K562 (cell line): ENCODE results near the gene DIP2A. TPM values are rescaled to one million over a fixed set of nuclear protein-coding genes. Genes with fewer than 3 reads are reported as not detected.

ENCODE experiments used
- EGR1 ChIP-seq: fragments of 450-650 bp; conservative IDR thresholded peaks from 2 replicates; pipeline ENCODE4 v1.6.1; 2017; ENCODE audit warnings: mild to moderate bottlenecking
- HDAC1 ChIP-seq, 2 experiments: fragments of 450-650 bp; IDR thresholded peaks; 2 replicates each; pipeline ENCODE4 v1.6.1; 2016 to 2017; ENCODE audit warnings: inconsistent platforms in 1 of 2, mild to moderate bottlenecking in 1 of 2, moderate library complexity in 1 of 2
- HNRNPUL1 ChIP-seq: fragments of 200-400 bp; formaldehyde crosslinking; IDR thresholded peaks from 2 replicates; pipeline ENCODE4 v1.6.1; 2017; ENCODE audit warnings: low read length
- KLF10 ChIP-seq: fragments of 250-450 bp; sonication (Bioruptor Pico); IDR thresholded peaks from 2 replicates; pipeline ENCODE4 v1.6.1; 2021; ENCODE audit warnings: matching md5 sums
- MBD2 ChIP-seq: sonication (generic); IDR thresholded peaks from 2 replicates; pipeline ENCODE4 v1.6.1; 2016; ENCODE audit warnings: low read depth, borderline replicate concordance
- NCOA1 ChIP-seq: fragments of 450-650 bp; IDR thresholded peaks from 2 replicates; pipeline ENCODE4 v1.6.1; 2016; ENCODE audit warnings: low read depth
- PPARD ChIP-seq: fragments of 250-450 bp; sonication (Bioruptor Pico); IDR thresholded peaks from 2 replicates; pipeline ENCODE4 v1.8.0; 2022; ENCODE audit warnings: inconsistent platforms, mild to moderate bottlenecking, moderate library complexity
- RFX7 ChIP-seq: fragments of 250-450 bp; sonication (Bioruptor Pico); IDR thresholded peaks from 2 replicates; pipeline ENCODE4 v1.5.1; 2021; ENCODE audit warnings: mild to moderate bottlenecking
- SIX5 ChIP-seq, 2 experiments: IDR thresholded peaks; 2 replicates each; pipeline ENCODE4 v1.6.1; 2011; ENCODE audit warnings: low read length in 2 of 2, borderline replicate concordance in 1 of 2, low read depth in 1 of 2, mild to moderate bottlenecking in 1 of 2, moderate library complexity in 1 of 2; ENCODE audit not compliant: insufficient read depth in 1 of 2
- ZBTB7A ChIP-seq: IDR thresholded peaks from 2 replicates; pipeline ENCODE4 v1.6.1; 2011; ENCODE audit warnings: low read depth, mild to moderate bottlenecking, low read length, moderate library complexity, borderline replicate concordance; ENCODE audit not compliant: control insufficient read depth
- ZNF263 ChIP-seq: sonication (generic); formaldehyde crosslinking; IDR thresholded peaks from 2 replicates; pipeline ENCODE4 v1.8.0; 2022; ENCODE audit warnings: mild to moderate bottlenecking, missing genetic modification reagents, borderline replicate concordance
- ZNF282 ChIP-seq: sonication (generic); formaldehyde crosslinking; IDR thresholded peaks from 2 replicates; pipeline ENCODE4 v1.8.1; 2023; ENCODE audit warnings: missing genetic modification reagents
- ZNF3 ChIP-seq: fragments of 250-450 bp; sonication (Bioruptor Pico); IDR thresholded peaks from 2 replicates; pipeline ENCODE4 v1.5.0; 2021; ENCODE audit warnings: mild to moderate bottlenecking, moderate library complexity
- polyA plus RNA-seq, 8 experiments: library from polyadenylated mRNA; depleted of rRNA in 4 of 8; stranded (reverse) in 5 of 8; unstranded in 3 of 8; fragments of >200 nt; fragmentation: Nextera tagmentation in 2 of 8; fragmentation: Illumina TruSeq in 1 of 8; extraction: Ambion mirVana in 2 of 8; extraction: Trizol in 1 of 8; gene quantifications; 2 replicates each; pipeline versions ENCODE4 v1.2.1 to v1.2.3, GENCODE V29; 2011 to 2014; ENCODE audit warnings: inconsistent platforms in 1 of 8, missing spikeins in 1 of 8
- total RNA-seq, 7 experiments: library from RNA; depleted of rRNA in 6 of 7; stranded (reverse); fragments of >200 nt in 6 of 7; fragmentation: Illumina TruSeq in 2 of 7; extraction: Trizol in 2 of 7; gene quantifications; 2 replicates each; pipeline versions ENCODE4 v1.2.1 to v1.2.3, GENCODE V29; 2011 to 2021; ENCODE audit warnings: low replicate concordance in 1 of 7
- TF ChIP-seq, protein P1 (sequence below), 2 experiments: fragments of 450-650 bp in 1 of 2; IDR thresholded peaks; 2 replicates each; pipeline ENCODE4 v1.6.1; 2011 to 2017; ENCODE audit warnings: low read depth in 2 of 2, antibody characterized with exemption in 1 of 2, borderline replicate concordance in 1 of 2, low read length in 1 of 2, mild to moderate bottlenecking in 1 of 2, mixed read lengths in 1 of 2; ENCODE audit not compliant: control insufficient read depth in 1 of 2
- TF ChIP-seq, protein P2 (sequence below), 2 experiments: fragments of 150-350 bp in 1 of 2; IDR thresholded peaks; 2 replicates each; pipeline ENCODE4 v1.6.1; 2012 to 2016; ENCODE audit warnings: low read depth in 2 of 2, low read length in 2 of 2, mild to moderate bottlenecking in 1 of 2, moderate library complexity in 1 of 2
- TF ChIP-seq, protein P3 (sequence below), 2 experiments: fragments of 450-650 bp; conservative IDR thresholded peaks; 2 replicates each; pipeline ENCODE4 v1.6.1; 2017; ENCODE audit warnings: mild to moderate bottlenecking in 2 of 2, moderate library complexity in 2 of 2
- TF ChIP-seq, protein P4 (sequence below): fragments of 450-650 bp; formaldehyde crosslinking; IDR thresholded peaks from 2 replicates; pipeline ENCODE4 v1.4.0; 2022; ENCODE audit warnings: missing genetic modification characterization
- TF ChIP-seq, protein P5 (sequence below): sonication (generic); formaldehyde crosslinking; IDR thresholded peaks from 2 replicates; pipeline ENCODE4 v1.8.1; 2023; ENCODE audit warnings: mild to moderate bottlenecking, missing genetic modification reagents, moderate library complexity

DIP2A gene
- total and polyA plus RNA-seq, 9 of the 15 experiments (the other 6 are each of a cell fraction or from before 2014, with no cell fraction given): 4.3 to 34.5 (median 20.3) TPM

DNA sequence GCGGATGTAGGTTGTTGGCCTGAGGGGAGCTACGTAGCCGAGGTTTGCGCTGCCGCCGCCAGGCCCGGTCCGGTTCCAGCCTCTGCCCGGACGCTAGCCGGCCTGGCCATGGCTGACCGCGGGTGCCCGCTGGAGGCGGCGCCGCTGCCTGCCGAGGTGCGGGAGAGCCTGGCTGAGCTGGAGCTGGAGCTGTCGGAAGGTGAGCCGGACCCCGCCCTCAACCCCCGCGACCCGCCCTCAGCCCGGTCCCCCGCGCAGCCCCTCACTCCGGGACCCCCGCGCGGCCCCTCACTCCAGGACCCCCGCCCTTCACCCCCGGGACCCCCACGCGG is 299 bp downstream of the DIP2A start (continued):
- TF ChIP-seq SIX5 (IDR thresholded peaks at IDR 0.05; ENCODE audit: borderline replicate concordance in 1 of 2, insufficient read depth in 1 of 2, low read depth in 1 of 2, low read length in 2 of 2) (no peak), PPARD (CRISPR knock-in tag) (no peak), EGR1 (no peak), KLF10 (no peak), RFX7 (CRISPR knock-in tag) (no peak), ZNF263 (CRISPR knock-in tag) (no peak), NCOA1 (no peak), HNRNPUL1 (no peak), HDAC1 (IDR thresholded peaks at IDR 0.05) (peak in 1 of 2 experiments; percentile 38; a peak in 2 of 4 replicates), MBD2 (no peak), ZNF3 (CRISPR knock-in tag) (no peak), ZNF282 (CRISPR knock-in tag) (no peak), ZBTB7A (0 out of 2 replicates have a peak, but pooled peaks have one; percentile 82)
- TF ChIP-seq, protein P1, sequence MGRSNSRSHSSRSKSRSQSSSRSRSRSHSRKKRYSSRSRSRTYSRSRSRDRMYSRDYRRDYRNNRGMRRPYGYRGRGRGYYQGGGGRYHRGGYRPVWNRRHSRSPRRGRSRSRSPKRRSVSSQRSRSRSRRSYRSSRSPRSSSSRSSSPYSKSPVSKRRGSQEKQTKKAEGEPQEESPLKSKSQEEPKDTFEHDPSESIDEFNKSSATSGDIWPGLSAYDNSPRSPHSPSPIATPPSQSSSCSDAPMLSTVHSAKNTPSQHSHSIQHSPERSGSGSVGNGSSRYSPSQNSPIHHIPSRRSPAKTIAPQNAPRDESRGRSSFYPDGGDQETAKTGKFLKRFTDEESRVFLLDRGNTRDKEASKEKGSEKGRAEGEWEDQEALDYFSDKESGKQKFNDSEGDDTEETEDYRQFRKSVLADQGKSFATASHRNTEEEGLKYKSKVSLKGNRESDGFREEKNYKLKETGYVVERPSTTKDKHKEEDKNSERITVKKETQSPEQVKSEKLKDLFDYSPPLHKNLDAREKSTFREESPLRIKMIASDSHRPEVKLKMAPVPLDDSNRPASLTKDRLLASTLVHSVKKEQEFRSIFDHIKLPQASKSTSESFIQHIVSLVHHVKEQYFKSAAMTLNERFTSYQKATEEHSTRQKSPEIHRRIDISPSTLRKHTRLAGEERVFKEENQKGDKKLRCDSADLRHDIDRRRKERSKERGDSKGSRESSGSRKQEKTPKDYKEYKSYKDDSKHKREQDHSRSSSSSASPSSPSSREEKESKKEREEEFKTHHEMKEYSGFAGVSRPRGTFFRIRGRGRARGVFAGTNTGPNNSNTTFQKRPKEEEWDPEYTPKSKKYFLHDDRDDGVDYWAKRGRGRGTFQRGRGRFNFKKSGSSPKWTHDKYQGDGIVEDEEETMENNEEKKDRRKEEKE (IDR thresholded peaks at IDR 0.05; ENCODE audit: borderline replicate concordance in 1 of 2, control insufficient read depth in 1 of 2, low read depth in 2 of 2, low read length in 1 of 2): no peak
- TF ChIP-seq, protein P2, sequence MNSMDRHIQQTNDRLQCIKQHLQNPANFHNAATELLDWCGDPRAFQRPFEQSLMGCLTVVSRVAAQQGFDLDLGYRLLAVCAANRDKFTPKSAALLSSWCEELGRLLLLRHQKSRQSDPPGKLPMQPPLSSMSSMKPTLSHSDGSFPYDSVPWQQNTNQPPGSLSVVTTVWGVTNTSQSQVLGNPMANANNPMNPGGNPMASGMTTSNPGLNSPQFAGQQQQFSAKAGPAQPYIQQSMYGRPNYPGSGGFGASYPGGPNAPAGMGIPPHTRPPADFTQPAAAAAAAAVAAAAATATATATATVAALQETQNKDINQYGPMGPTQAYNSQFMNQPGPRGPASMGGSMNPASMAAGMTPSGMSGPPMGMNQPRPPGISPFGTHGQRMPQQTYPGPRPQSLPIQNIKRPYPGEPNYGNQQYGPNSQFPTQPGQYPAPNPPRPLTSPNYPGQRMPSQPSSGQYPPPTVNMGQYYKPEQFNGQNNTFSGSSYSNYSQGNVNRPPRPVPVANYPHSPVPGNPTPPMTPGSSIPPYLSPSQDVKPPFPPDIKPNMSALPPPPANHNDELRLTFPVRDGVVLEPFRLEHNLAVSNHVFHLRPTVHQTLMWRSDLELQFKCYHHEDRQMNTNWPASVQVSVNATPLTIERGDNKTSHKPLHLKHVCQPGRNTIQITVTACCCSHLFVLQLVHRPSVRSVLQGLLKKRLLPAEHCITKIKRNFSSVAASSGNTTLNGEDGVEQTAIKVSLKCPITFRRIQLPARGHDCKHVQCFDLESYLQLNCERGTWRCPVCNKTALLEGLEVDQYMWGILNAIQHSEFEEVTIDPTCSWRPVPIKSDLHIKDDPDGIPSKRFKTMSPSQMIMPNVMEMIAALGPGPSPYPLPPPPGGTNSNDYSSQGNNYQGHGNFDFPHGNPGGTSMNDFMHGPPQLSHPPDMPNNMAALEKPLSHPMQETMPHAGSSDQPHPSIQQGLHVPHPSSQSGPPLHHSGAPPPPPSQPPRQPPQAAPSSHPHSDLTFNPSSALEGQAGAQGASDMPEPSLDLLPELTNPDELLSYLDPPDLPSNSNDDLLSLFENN (IDR thresholded peaks at IDR 0.05; ENCODE audit: low read depth in 2 of 2, low read length in 2 of 2): no peak
- TF ChIP-seq, protein P3, sequence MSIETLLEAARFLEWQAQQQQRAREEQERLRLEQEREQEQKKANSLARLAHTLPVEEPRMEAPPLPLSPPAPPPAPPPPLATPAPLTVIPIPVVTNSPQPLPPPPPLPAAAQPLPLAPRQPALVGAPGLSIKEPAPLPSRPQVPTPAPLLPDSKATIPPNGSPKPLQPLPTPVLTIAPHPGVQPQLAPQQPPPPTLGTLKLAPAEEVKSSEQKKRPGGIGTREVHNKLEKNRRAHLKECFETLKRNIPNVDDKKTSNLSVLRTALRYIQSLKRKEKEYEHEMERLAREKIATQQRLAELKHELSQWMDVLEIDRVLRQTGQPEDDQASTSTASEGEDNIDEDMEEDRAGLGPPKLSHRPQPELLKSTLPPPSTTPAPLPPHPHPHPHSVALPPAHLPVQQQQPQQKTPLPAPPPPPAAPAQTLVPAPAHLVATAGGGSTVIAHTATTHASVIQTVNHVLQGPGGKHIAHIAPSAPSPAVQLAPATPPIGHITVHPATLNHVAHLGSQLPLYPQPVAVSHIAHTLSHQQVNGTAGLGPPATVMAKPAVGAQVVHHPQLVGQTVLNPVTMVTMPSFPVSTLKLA (conservative IDR thresholded peaks at IDR 0.05): no peak
- TF ChIP-seq, protein P4, sequence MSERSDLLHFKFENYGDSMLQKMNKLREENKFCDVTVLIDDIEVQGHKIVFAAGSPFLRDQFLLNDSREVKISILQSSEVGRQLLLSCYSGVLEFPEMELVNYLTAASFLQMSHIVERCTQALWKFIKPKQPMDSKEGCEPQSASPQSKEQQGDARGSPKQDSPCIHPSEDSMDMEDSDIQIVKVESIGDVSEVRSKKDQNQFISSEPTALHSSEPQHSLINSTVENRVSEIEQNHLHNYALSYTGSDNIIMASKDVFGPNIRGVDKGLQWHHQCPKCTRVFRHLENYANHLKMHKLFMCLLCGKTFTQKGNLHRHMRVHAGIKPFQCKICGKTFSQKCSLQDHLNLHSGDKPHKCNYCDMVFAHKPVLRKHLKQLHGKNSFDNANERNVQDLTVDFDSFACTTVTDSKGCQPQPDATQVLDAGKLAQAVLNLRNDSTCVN (CRISPR knock-in tag): no peak
- TF ChIP-seq, protein P5, sequence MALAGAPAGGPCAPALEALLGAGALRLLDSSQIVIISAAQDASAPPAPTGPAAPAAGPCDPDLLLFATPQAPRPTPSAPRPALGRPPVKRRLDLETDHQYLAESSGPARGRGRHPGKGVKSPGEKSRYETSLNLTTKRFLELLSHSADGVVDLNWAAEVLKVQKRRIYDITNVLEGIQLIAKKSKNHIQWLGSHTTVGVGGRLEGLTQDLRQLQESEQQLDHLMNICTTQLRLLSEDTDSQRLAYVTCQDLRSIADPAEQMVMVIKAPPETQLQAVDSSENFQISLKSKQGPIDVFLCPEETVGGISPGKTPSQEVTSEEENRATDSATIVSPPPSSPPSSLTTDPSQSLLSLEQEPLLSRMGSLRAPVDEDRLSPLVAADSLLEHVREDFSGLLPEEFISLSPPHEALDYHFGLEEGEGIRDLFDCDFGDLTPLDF (CRISPR knock-in tag): no peak
